GM12878 (cell line): Measurements from ENCODE around the gene PLXNB2.

Experiments
- BACH1 ChIP-seq: fragments of 450-650 bp; IDR thresholded peaks from 2 replicates; pipeline ENCODE4 v1.6.1; 2017; ENCODE audit warnings: mild to moderate bottlenecking, borderline replicate concordance
- CEBPB ChIP-seq, 2 experiments: fragments of 150-350 bp in 1 of 2; IDR thresholded peaks; 2 replicates each; pipeline ENCODE4 v1.6.1; 2012 to 2014; ENCODE audit warnings: low read depth in 2 of 2, low read length in 2 of 2, borderline replicate concordance in 1 of 2, inconsistent platforms in 1 of 2
- EZH2 ChIP-seq: IDR thresholded peaks from 2 replicates; pipeline ENCODE4 v1.6.1; 2012; ENCODE audit warnings: low read depth, mild to moderate bottlenecking, control low read depth, inconsistent platforms, low read length, borderline replicate concordance; ENCODE audit not compliant: control insufficient read depth
- IRF4 ChIP-seq: IDR thresholded peaks from 2 replicates; pipeline ENCODE4 v1.6.1; 2011; ENCODE audit warnings: low read depth, low read length
- RCOR1 ChIP-seq: conservative IDR thresholded peaks from 2 replicates; pipeline ENCODE4 v1.6.1; 2012; ENCODE audit warnings: low read depth, low read length, improper control_type of control experiment
- TF ChIP-seq, protein P1 (sequence below): IDR thresholded peaks from 2 replicates; pipeline ENCODE4 v1.6.1; 2012; ENCODE audit warnings: mild to moderate bottlenecking, low read depth, low read length
- TF ChIP-seq, protein P2 (sequence below), 3 experiments: IDR thresholded peaks in 2 of 3; conservative IDR thresholded peaks in 1 of 3; 2 replicates each; pipeline ENCODE4 v1.5.1; 2011; ENCODE audit warnings: low read depth in 3 of 3, low read length in 3 of 3, mild to moderate bottlenecking in 3 of 3, control low read depth in 2 of 3, moderate library complexity in 2 of 3, inconsistent platforms in 1 of 3, mixed read lengths in 1 of 3; ENCODE audit not compliant: control insufficient read depth in 2 of 3, insufficient read depth in 1 of 3; ENCODE audit errors: extremely low read depth in 1 of 3

DNA sequence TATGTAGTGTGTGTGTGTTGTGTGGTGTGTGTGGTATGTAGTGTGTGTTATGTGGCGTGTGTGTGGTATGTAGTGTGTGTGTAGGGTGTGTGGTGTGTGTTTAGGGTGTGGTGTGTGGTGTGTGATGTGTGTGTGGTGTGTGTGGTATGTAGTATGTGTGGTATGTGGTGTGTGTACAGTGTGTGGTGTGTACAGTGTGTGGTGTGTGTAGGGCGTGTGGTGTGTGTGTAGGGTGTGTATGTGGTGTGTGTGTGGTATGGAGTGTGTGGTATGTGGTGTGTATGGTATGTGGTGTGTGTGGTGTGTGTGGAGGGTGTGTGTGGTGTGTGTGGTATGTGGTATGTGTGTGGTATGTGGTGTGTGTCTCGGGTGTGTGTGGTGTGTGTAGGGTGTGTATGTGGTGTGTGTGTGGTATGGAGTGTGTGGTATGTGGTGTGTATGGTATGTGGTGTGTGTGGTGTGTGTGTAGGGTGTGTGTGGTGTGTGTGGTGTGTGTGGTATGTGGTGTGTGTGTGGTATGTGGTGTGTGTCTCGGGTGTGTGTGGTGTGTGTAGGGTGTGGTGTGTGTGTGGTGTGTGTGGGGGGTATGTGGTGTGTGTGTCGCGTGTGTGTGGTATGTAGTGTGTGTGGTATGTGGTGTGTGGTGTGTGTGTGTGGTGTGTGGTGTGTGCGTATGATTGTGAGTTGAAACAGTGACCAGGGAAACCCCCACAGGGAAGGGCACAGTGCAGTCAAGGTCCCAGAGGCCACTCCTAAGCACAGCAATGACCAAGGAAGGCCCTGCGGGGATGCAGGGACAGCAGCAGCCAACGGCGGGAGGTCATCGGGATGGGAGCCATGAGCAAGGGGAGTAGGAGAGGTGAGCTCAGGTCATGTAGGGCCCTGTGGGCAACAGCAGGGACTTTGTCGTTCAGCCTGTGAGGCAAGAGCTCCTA lies 32.8 kb upstream of the PLXNB2 start:
- TF ChIP-seq IRF4 (no peak), BACH1 (no peak), CEBPB (IDR thresholded peaks at IDR 0.05; ENCODE audit: borderline replicate concordance in 1 of 2, low read depth in 2 of 2, low read length in 2 of 2) (no peak), EZH2 (no peak), RCOR1 (no peak)
- TF ChIP-seq, protein P1, sequence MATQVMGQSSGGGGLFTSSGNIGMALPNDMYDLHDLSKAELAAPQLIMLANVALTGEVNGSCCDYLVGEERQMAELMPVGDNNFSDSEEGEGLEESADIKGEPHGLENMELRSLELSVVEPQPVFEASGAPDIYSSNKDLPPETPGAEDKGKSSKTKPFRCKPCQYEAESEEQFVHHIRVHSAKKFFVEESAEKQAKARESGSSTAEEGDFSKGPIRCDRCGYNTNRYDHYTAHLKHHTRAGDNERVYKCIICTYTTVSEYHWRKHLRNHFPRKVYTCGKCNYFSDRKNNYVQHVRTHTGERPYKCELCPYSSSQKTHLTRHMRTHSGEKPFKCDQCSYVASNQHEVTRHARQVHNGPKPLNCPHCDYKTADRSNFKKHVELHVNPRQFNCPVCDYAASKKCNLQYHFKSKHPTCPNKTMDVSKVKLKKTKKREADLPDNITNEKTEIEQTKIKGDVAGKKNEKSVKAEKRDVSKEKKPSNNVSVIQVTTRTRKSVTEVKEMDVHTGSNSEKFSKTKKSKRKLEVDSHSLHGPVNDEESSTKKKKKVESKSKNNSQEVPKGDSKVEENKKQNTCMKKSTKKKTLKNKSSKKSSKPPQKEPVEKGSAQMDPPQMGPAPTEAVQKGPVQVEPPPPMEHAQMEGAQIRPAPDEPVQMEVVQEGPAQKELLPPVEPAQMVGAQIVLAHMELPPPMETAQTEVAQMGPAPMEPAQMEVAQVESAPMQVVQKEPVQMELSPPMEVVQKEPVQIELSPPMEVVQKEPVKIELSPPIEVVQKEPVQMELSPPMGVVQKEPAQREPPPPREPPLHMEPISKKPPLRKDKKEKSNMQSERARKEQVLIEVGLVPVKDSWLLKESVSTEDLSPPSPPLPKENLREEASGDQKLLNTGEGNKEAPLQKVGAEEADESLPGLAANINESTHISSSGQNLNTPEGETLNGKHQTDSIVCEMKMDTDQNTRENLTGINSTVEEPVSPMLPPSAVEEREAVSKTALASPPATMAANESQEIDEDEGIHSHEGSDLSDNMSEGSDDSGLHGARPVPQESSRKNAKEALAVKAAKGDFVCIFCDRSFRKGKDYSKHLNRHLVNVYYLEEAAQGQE = no peak
- TF ChIP-seq, protein P2, sequence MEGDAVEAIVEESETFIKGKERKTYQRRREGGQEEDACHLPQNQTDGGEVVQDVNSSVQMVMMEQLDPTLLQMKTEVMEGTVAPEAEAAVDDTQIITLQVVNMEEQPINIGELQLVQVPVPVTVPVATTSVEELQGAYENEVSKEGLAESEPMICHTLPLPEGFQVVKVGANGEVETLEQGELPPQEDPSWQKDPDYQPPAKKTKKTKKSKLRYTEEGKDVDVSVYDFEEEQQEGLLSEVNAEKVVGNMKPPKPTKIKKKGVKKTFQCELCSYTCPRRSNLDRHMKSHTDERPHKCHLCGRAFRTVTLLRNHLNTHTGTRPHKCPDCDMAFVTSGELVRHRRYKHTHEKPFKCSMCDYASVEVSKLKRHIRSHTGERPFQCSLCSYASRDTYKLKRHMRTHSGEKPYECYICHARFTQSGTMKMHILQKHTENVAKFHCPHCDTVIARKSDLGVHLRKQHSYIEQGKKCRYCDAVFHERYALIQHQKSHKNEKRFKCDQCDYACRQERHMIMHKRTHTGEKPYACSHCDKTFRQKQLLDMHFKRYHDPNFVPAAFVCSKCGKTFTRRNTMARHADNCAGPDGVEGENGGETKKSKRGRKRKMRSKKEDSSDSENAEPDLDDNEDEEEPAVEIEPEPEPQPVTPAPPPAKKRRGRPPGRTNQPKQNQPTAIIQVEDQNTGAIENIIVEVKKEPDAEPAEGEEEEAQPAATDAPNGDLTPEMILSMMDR (IDR thresholded peaks at IDR 0.05 in 2 of 3, conservative IDR thresholded peaks at IDR 0.05 in 1 of 3; ENCODE audit: control insufficient read depth in 2 of 3, extremely low read depth in 1 of 3, insufficient read depth in 1 of 3, low read depth in 3 of 3, low read length in 3 of 3) = no peak
